Colonic mucosa (tissue), 4 donors: ENCODE data around the gene CDH4. TPM values are rescaled to one million over a fixed set of nuclear protein-coding genes. Genes with fewer than 3 reads are reported as not detected.

Source experiments
- DNase-seq: peaks from one replicate; pipeline ENCODE4 v3.0.0-alpha.2; 2020
- H3K27ac ChIP-seq: fragments of 200-600 bp; one replicate; pipeline ENCODE4 v1.8.0; 2021
- H3K27me3 ChIP-seq: fragments of 200-600 bp; one replicate; pipeline ENCODE4 v1.8.0; 2021
- H3K36me3 ChIP-seq: fragments of 200-600 bp; one replicate; pipeline ENCODE4 v1.8.0; 2021
- H3K4me1 ChIP-seq: fragments of 200-600 bp; one replicate; pipeline ENCODE4 v1.8.0; 2021; ENCODE audit warnings: mild to moderate bottlenecking
- H3K4me3 ChIP-seq: fragments of 200-600 bp; one replicate; pipeline ENCODE4 v1.8.0; 2021
- H3K9ac ChIP-seq, 2 donors: one replicate each; pipeline ENCODE4 v1.7.0; 2013; ENCODE audit warnings: control low read depth in 2 of 2, low read depth in 2 of 2, low read length in 2 of 2
- H3K9me3 ChIP-seq: fragments of 200-600 bp; one replicate; pipeline ENCODE4 v1.8.0; 2021
- intact Hi-C: fragments of 100-400 bp; cut with DNase I; formaldehyde crosslinking; loops from one replicate; pipeline ENCODE4 v1.14.1; 2022
- total RNA-seq, 2 donors: library from RNA; stranded (reverse); fragmentation: NEBNext Ultra II Directional in 1 of 2; extraction: Animal tissue kit (Norgen Biotek cat#: 25700) in 1 of 2; gene quantifications; one replicate each; pipeline ENCODE4 v1.2.1, GENCODE V29; 2021
- TF ChIP-seq, protein P1 (sequence below): fragments of 200-600 bp; IDR thresholded peaks from one replicate; pipeline ENCODE4 v1.8.0; 2022; ENCODE audit warnings: antibody characterized with exemption, mild to moderate bottlenecking
- donor health status: healthy.
- donor health status: DM: no; HTN: no; CAD: no.
- donor health status: DM: no; HTN: no; CAD: no.

The CDH4 gene
- total RNA-seq, 2 donors from 2014 or later: 0.08 TPM; not detected in 1

DNA sequence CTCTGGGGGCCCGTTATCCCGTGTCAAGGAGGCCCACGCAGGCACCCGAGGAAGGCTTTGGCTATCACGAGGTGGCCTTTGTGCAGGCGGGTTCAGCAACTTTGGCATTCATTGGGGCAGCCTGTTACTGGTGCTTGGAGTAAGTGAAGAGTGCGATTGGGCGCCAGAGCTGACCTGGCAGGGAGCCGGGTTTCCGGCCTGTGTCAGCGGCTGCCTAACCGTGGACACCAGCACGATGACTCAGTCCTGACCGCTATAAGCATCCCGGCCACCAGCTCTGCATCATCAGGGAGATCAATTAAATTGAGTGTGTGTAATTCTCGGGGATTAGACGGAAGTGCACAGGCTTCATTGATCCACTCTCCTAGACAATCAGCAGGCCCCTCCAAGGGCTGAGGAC, 45.9 kb downstream of the CDH4 start:
- Histone ChIP-seq H3K36me3 (no peaks in the 10 kb centered on the region), H3K9me3 (no peaks in the 10 kb centered on the region), H3K4me3 (no peak overlapping the region), H3K27me3 (no peaks in the 10 kb centered on the region), H3K9ac (no peak overlapping the region), H3K27ac (no peak overlapping the region), H3K4me1 (no peaks in the 10 kb centered on the region)
- intact Hi-C loops: no loop called here
- no peak for DNase-seq
- TF ChIP-seq, protein P1, sequence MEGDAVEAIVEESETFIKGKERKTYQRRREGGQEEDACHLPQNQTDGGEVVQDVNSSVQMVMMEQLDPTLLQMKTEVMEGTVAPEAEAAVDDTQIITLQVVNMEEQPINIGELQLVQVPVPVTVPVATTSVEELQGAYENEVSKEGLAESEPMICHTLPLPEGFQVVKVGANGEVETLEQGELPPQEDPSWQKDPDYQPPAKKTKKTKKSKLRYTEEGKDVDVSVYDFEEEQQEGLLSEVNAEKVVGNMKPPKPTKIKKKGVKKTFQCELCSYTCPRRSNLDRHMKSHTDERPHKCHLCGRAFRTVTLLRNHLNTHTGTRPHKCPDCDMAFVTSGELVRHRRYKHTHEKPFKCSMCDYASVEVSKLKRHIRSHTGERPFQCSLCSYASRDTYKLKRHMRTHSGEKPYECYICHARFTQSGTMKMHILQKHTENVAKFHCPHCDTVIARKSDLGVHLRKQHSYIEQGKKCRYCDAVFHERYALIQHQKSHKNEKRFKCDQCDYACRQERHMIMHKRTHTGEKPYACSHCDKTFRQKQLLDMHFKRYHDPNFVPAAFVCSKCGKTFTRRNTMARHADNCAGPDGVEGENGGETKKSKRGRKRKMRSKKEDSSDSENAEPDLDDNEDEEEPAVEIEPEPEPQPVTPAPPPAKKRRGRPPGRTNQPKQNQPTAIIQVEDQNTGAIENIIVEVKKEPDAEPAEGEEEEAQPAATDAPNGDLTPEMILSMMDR: no peak

DNA sequence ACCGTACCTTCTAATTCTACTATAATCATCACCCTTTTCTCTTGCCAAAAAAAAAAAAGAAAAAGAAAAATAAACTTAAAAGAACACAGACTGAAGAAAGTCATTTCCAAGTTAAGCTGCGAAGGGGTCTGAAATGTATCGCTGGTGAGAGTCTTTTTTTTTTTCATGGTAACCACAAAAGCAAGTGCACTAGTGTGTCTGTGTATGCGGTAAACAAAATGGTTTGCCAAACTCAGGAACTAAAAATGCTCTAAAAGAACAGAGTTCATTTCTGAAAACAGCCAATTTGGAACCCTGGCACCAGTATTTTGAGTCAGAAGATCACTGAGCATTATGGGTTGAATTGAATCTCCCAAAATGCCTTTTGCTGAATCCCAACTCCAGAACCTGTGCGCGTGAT, 46.6 kb downstream of the CDH4 start:
- intact Hi-C loops: no loop called here
- H3K9me3 ChIP-seq: no peaks in the 10 kb centered on the region
- no peaks in the 10 kb centered on the region for H3K36me3 ChIP-seq
- TF ChIP-seq, protein P1: no peak
- DNase-seq: no peak
- H3K4me1 ChIP-seq: no peaks in the 10 kb centered on the region
- H3K4me3 ChIP-seq: no peak overlapping the region
- no peak overlapping the region for H3K9ac ChIP-seq
- no peak overlapping the region for H3K27ac ChIP-seq
- H3K27me3 ChIP-seq: no peaks in the 10 kb centered on the region

DNA sequence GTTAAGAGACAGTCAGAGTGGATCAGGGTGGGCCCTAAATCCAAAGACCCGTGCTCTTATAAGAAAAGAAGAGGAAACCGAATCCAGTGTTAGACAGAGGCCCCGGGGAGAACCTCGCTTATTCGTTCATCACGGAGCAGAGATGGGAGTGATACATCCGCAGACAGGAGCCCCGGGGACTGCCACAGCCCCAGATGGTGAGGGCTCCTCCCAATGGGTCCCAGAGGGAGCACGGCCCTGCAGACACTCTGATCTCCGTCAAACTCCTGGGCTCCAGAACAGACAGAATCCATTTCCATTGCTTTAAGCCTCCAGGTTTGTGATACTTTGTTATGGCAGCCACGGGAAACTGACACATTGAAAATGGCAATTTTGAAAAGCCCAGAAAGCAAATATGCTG, 47.0 kb downstream of the CDH4 start:
- Histone ChIP-seq H3K9ac (no peak overlapping the region), H3K36me3 (no peaks in the 10 kb centered on the region), H3K9me3 (no peaks in the 10 kb centered on the region), H3K4me1 (no peaks in the 10 kb centered on the region), H3K27me3 (no peaks in the 10 kb centered on the region), H3K4me3 (no peak overlapping the region), H3K27ac (no peak overlapping the region)
- intact Hi-C loops: no loop called here
- no peak for DNase-seq
- TF ChIP-seq, protein P1: no peak

DNA sequence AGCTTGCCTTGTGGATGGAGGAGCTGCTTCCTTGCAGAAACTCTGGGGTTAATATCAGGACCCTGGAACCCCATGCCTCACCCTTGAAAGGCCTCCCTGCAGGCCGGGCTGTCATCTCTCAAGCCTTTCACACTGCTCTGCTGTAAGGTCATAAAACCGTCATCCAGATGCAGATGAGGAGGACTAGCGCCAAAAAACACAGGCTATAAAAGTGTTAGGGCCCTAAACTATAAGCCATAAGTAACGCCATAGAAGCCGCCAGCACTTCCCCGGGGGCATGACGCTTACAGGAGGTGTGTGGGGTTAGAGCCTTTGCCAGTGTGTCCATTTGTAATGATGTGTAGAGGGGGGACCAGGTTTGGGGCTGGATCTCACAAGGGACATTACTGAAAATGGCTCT, 47.6 kb downstream of the CDH4 start:
- no peaks in the 10 kb centered on the region for H3K27me3 ChIP-seq
- H3K4me1 ChIP-seq: no peaks in the 10 kb centered on the region
- H3K9me3 ChIP-seq: no peaks in the 10 kb centered on the region
- H3K27ac ChIP-seq: no peak overlapping the region
- no peak for DNase-seq
- no peaks in the 10 kb centered on the region for H3K36me3 ChIP-seq
- H3K9ac ChIP-seq: no peak overlapping the region
- TF ChIP-seq, protein P1: no peak
- intact Hi-C loops: no loop called here
- H3K4me3 ChIP-seq: no peak overlapping the region

DNA sequence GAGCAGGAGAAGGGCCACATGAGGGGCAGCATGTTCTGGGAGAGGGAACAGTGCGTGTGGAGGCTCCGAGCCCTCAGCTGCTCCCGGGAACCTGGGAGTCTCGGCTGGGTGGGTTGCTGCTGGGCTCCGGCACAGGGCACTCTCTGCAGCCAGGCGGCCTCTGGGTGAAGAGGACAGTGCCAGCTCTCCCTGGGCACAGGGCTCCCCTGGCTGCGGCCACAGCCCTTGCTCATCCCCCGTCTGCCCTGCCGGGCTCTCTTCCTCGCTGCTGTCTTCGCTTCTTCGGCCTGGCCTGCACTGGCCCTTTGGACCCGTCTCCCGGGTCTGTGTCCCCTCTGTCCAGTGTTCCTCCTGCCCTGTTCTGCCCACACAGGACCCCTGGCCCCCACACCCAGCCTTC, 48.2 kb downstream of the CDH4 start:
- Histone ChIP-seq H3K4me3 (no peak overlapping the region), H3K36me3 (no peaks in the 10 kb centered on the region), H3K9ac (no peak overlapping the region), H3K27me3 (no peaks in the 10 kb centered on the region), H3K9me3 (no peaks in the 10 kb centered on the region), H3K27ac (no peak overlapping the region), H3K4me1 (no peaks in the 10 kb centered on the region)
- intact Hi-C loops: no loop called here
- TF ChIP-seq, protein P1: no peak
- no peak for DNase-seq

DNA sequence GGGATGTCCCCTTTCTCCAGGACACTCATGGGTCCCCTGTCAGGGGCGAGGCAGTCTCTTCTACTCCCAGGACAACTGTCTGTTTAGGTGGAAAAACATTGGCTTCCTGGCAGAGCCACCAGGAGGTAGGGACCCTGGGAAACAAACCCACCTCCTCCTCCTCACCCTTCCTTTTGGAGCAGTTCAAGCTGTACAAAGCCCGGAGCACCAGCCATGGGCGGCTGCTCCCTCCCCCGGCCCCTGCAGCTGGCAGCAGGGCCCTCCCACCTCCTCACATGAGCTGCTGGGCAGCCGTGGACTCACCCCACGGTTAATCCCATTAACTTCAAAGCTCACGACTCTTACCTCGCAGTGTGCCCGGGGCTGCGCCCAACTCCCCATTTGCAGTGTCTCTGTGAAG, 48.6 kb downstream of the CDH4 start:
- H3K9me3 ChIP-seq: no peaks in the 10 kb centered on the region
- TF ChIP-seq, protein P1: no peak
- H3K4me3 ChIP-seq: no peak overlapping the region
- DNase-seq: no peak
- H3K27me3 ChIP-seq: no peaks in the 10 kb centered on the region
- intact Hi-C loops: no loop called here
- no peak overlapping the region for H3K27ac ChIP-seq
- H3K4me1 ChIP-seq: no peaks in the 10 kb centered on the region
- no peak overlapping the region for H3K9ac ChIP-seq
- no peaks in the 10 kb centered on the region for H3K36me3 ChIP-seq
